Astrocyte of the cerebellum (primary cell): ENCODE data around the gene PGBD5.
A peak's percentile ranks its signal among the peaks of the same experiment; 100 is the strongest.

Source experiments
- DNase-seq: peaks from one replicate; pipeline ENCODE4 v3.0.0-alpha.2; 2011; ENCODE audit warnings: low read depth
- H3K4me3 ChIP-seq: 2 replicates; pipeline ENCODE4 v1.5.1; 2011; ENCODE audit warnings: mild to moderate bottlenecking, low read depth, low read length, moderate library complexity
- in situ Hi-C: cut with HindIII; loops from 2 replicates; pipeline ENCODE4 v1.10.0; 2017; ENCODE audit warnings: low sequenced_read_pairs
- TF ChIP-seq, protein P1 (sequence below): IDR thresholded peaks from 2 replicates; pipeline ENCODE4 v1.5.1; 2012; ENCODE audit warnings: low read length, low read depth, moderate library complexity, mild to moderate bottlenecking; ENCODE audit errors: missing control alignments

The PGBD5 gene

DNA sequence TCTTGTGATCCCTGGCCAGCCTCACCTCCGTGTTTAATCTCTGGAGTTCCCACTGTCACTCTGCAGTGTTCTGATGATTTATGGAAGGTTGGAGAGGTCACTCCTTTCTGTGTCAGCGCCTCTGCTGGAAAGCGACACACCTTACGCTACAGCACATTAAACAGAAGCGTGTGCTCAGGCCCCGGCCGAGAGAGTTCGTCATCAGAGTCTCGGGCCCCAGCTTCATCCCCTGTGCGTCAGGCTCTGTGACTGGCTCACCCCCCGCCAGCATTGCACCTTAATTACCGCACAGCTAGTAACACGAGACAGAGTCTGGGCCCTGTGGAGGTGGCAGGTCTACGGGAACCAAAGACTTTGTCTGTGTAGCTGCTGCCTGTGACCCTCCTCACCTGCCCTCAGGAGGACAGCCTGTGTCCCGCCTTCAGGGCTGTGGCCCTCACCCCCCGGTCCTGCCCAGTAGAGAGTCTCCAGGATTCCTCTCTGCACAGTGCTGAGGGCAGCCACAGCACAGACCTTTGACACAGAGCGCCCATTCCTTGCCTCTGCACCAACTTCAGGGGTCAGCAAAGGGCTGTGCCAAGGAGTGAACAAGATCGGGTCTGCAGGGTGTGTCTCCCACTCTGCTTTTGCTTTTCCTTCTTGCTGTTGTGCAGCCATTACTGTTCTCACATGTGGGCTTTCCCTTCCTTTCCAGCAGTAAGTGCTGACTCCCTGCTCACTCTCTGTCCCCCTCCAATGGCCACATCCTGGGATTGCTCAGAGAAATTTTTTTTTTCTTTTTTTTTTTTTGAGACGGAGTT, 157.6 kb downstream of the PGBD5 start:
- in situ Hi-C loops = no loop called here
- peak; percentile 66 for DNase-seq
- TF ChIP-seq, protein P1, sequence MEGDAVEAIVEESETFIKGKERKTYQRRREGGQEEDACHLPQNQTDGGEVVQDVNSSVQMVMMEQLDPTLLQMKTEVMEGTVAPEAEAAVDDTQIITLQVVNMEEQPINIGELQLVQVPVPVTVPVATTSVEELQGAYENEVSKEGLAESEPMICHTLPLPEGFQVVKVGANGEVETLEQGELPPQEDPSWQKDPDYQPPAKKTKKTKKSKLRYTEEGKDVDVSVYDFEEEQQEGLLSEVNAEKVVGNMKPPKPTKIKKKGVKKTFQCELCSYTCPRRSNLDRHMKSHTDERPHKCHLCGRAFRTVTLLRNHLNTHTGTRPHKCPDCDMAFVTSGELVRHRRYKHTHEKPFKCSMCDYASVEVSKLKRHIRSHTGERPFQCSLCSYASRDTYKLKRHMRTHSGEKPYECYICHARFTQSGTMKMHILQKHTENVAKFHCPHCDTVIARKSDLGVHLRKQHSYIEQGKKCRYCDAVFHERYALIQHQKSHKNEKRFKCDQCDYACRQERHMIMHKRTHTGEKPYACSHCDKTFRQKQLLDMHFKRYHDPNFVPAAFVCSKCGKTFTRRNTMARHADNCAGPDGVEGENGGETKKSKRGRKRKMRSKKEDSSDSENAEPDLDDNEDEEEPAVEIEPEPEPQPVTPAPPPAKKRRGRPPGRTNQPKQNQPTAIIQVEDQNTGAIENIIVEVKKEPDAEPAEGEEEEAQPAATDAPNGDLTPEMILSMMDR = peak; percentile 90
- H3K4me3 ChIP-seq = no peak overlapping the region

DNA sequence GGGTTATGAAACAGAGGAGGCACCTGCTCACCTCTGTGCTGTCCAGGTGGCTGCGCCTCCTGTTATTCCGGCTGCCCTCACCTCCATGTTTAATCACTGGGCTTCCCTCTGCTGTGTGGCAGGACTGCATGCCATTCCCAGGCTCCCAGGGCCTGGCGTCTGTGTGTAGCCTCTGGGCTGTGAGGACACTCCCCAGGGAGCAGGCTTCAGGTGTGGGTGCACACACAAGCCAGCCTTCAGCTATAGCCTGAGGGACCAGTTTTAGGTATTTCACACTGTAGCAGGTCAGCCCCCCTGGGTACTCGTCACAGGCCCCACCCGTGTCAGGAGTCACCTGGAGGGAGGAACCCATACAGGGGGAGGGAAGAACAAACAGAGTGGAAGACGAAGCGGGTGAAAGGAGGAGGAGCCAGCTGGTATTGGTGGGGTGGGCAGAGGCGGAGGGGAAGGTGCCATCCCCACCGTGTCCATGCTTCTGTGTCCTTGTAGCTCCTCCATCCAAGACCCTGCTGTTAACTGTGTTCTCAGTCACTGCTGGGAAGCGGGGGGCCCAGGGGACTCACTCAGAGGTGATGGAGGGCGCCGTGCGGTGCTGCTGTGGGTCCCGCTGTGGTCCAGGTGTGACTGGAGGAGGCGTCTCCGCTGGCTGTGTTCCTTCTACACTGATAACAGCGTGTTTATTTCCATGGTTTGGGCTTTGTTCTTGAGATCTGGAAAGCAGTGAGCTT, 158.6 kb downstream of the PGBD5 start:
- no peak for DNase-seq
- in situ Hi-C loops = no loop called here
- TF ChIP-seq, protein P1 = no peak
- no peak overlapping the region for H3K4me3 ChIP-seq

DNA sequence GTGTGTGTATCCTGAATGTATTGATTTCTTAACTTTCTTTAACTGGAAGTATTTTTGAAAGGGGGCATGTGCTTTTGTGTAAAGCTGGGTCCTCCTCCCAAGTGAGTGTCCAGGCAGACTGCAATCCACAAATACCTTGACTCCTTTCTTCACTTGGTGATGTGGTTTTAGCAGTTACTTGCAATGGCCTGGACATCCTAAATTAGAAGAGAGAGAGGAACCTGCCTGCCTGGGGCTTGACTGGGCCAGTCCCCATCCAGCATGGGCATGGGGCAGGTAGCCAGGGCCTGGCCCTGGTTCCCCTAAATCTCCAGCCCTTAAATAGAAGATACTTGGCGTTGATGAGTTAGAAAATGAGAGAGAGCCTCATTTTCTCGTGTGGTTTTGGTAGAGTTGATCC, 159.7 kb downstream of the PGBD5 start:
- H3K4me3 ChIP-seq = no peak overlapping the region
- in situ Hi-C loops = no loop called here
- TF ChIP-seq, protein P1 = no peak
- DNase-seq = no peak

DNA sequence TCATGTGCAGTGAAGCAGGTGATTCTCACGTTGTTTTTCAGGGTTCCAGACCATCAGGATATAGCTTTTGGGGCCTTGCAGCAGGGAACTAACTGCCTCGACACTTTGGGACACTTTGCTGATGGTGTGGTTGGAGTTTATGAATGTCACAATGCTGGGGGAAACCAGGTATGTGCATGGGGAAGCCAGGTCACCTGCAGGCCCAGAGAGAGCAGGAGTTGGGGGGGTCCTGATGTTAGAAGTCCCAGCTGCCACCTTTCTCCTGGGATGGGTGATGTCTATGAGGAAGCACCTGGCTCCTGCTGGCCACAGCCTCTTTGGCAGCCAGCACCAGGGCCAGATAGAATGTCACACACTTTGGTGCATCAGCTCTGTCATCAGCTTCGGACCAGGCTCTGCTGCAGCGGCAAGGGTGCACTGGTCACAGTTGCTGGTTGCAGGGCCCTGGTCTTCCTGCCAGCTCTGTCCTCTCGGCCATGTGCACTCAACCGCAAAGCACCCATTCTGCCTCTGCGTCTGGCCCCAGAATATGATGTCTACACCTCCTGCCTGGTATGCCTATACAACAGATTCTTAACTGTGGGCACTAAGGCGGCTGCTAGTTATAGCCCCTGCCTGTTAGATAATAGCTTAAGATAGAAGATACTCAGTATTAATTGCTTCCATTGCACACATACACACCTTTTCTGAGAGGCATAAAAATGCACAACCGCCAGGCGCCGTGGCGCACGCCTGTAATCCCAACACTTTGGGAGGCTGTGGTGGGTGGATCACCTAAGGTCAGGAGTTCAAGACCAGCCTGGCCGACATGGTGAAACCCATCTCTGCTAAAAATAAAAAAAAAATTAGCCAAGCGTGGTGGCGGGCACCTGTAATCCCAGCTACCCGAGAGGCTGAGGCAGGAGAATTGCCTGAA, 160.7 kb downstream of the PGBD5 start:
- in situ Hi-C loops = no loop called here
- TF ChIP-seq, protein P1 = no peak
- no peak overlapping the region for H3K4me3 ChIP-seq
- DNase-seq = no peak
